Esophagus squamous epithelium (tissue), 5 donors: ENCODE measurements around the gene DUSP22. TPM values are rescaled to one million over a fixed set of nuclear protein-coding genes. Genes with fewer than 3 reads are reported as not detected.

Experiments used
- DNase-seq: peaks from one replicate; lab custom pipeline; 2025; lab: John Stamatoyannopoulos, UW
- H3K27ac ChIP-seq, 4 donors: fragments of 200-600 bp; sonication (generic); one replicate each; pipeline ENCODE4 v1.5.1; 2016 to 2019; ENCODE audit warnings: mild to moderate bottlenecking in 1 of 4
- H3K27me3 ChIP-seq, 4 donors: fragments of 200-600 bp; sonication (generic); 1 replicate in 3 of 4; 2 replicates in 1 of 4; pipeline versions ENCODE4 v1.5.1 to v1.6.0; 2017 to 2021; ENCODE audit warnings: antibody characterized with exemption in 1 of 4
- H3K36me3 ChIP-seq, 3 donors: fragments of 200-600 bp; sonication (generic); one replicate each; pipeline ENCODE4 v1.5.1; 2016 to 2019
- H3K4me1 ChIP-seq, 3 donors: fragments of 200-600 bp; sonication (generic); one replicate each; pipeline ENCODE4 v1.5.1; 2017 to 2019
- H3K4me3 ChIP-seq, 4 donors: fragments of 200-600 bp; sonication (generic); 1 replicate in 3 of 4; 2 replicates in 1 of 4; pipeline ENCODE4 v1.5.1; 2016 to 2019; ENCODE audit warnings: mild to moderate bottlenecking in 2 of 4, moderate library complexity in 1 of 4
- H3K9me3 ChIP-seq, 3 donors: fragments of 200-600 bp; sonication (generic); one replicate each; pipeline ENCODE4 v1.5.1; 2016 to 2019
- CTCF ChIP-seq, 6 experiments: fragments of 450-650 bp in 4 of 6; fragments of 200-600 bp in 2 of 6; sonication (generic) in 2 of 6; IDR thresholded peaks; one replicate each; pipeline ENCODE4 v1.5.1; 2016 to 2019; ENCODE audit warnings: antibody characterized with exemption in 6 of 6, mild to moderate bottlenecking in 4 of 6, moderate library complexity in 4 of 6
- POLR2A ChIP-seq, 4 donors: fragments of 450-650 bp; IDR thresholded peaks; one replicate each; pipeline ENCODE4 v1.6.1; 2017; ENCODE audit warnings: antibody characterized with exemption in 4 of 4, mild to moderate bottlenecking in 4 of 4, moderate library complexity in 3 of 4
- WGBS, 2 donors: methylation state at CpG; one replicate each; pipeline ENCODE4 v1.1.5; 2018; 5-methylcytosine and 5-hydroxymethylcytosine counted together
- intact Hi-C: fragments of 100-400 bp; cut with DNase I; formaldehyde crosslinking; loops from one replicate; pipeline ENCODE4 v1.15.0; 2022
- total RNA-seq, 4 donors: library from RNA; depleted of rRNA; stranded (reverse); fragments of >200 nt; gene quantifications; one replicate each; pipeline ENCODE4 v1.1.0, GENCODE V29; 2016
- donor health status: DM: yes; HTN: yes; CAD: no.

DUSP22 gene
- total RNA-seq, 4 donors from 2014 or later = 34.2 to 54.6 (median 45.2) TPM

GRCh38 chr6:340991-341827 lies 48.9 kb downstream of the DUSP22 start:
- H3K4me1 ChIP-seq = peaks cover 0 to 9% (median 0%) of the 10 kb centered on the region in 3 donors
- intact Hi-C loops = no loop called here
- H3K9me3 ChIP-seq = no peaks in the 10 kb centered on the region
- peaks cover 0 to 23% (median 0%) of the 10 kb centered on the region in 3 donors for H3K36me3 ChIP-seq
- no peak for TF ChIP-seq POLR2A (IDR thresholded peaks at IDR 0.05)
- no peak for TF ChIP-seq CTCF (IDR thresholded peaks at IDR 0.05)
- WGBS, 2 donors = 88 to 90% methylated on average over 31 to 33 of the region's 33 CpGs
- DNase-seq = no peak
- no peak overlapping the region for H3K27ac ChIP-seq
- no peak overlapping the region for H3K4me3 ChIP-seq
- no peaks in the 10 kb centered on the region for H3K27me3 ChIP-seq

- 74 to 78% methylated on average over 15 to 16 of the region's 16 CpGs for WGBS, 2 donors
- DNase-seq = no peak
- Histone ChIP-seq H3K9me3 (no peaks in the 10 kb centered on the region), H3K27ac (no peak overlapping the region), H3K4me1 (peaks cover 0 to 9% (median 0%) of the 10 kb centered on the region in 3 donors), H3K36me3 (peaks cover 0 to 33% (median 0%) of the 10 kb centered on the region in 3 donors), H3K27me3 (no peaks in the 10 kb centered on the region), H3K4me3 (no peak overlapping the region)
- TF ChIP-seq POLR2A (IDR thresholded peaks at IDR 0.05) (no peak), CTCF (IDR thresholded peaks at IDR 0.05) (no peak)
- intact Hi-C loops = no loop called here
Observed at GRCh38 chr6:341914-342831, 49.9 kb downstream of the DUSP22 start.

GRCh38 chr6:342832-343179 lies 50.5 kb downstream of the DUSP22 start:
- DNase-seq = no peak
- Histone ChIP-seq H3K4me1 (peaks cover 0 to 9% (median 0%) of the 10 kb centered on the region in 3 donors), H3K4me3 (no peak overlapping the region), H3K27me3 (no peaks in the 10 kb centered on the region), H3K27ac (no peak overlapping the region), H3K36me3 (peaks cover 0 to 39% (median 0%) of the 10 kb centered on the region in 3 donors), H3K9me3 (no peaks in the 10 kb centered on the region)
- TF ChIP-seq POLR2A (IDR thresholded peaks at IDR 0.05) = no peak
- TF ChIP-seq CTCF (IDR thresholded peaks at IDR 0.05) = no peak
- intact Hi-C loops = no loop called here
- WGBS, 2 donors = 78 to 89% methylated on average over 8 of the region's 8 CpGs

GRCh38 chr6:343226-343935 lies 51.1 kb downstream of the DUSP22 start:
- Histone ChIP-seq H3K4me1 (peaks cover 0 to 6% (median 0%) of the 10 kb centered on the region in 3 donors), H3K9me3 (no peaks in the 10 kb centered on the region), H3K27ac (no peak overlapping the region), H3K36me3 (peaks cover 0 to 45% (median 5%) of the 10 kb centered on the region in 3 donors), H3K27me3 (no peaks in the 10 kb centered on the region), H3K4me3 (no peak overlapping the region)
- no peak for DNase-seq
- intact Hi-C loops = no loop called here
- TF ChIP-seq POLR2A (IDR thresholded peaks at IDR 0.05) (no peak), CTCF (IDR thresholded peaks at IDR 0.05) (no peak)
- 79 to 93% methylated on average over 8 to 10 of the region's 10 CpGs for WGBS, 2 donors
